ENCODE results near the gene TRPM3.
A peak's percentile ranks its signal among the peaks of the same experiment; 100 is the strongest.

Gene TRPM3

GRCh38 chr9:70746760-70747159 is 374.7 kb downstream of the TRPM3 start (continued):
- no peak for TF ChIP-seq ZNF157 (tag by site-specific recombination; IDR thresholded peaks at IDR 0.05)
- TF ChIP-seq, protein P1, sequence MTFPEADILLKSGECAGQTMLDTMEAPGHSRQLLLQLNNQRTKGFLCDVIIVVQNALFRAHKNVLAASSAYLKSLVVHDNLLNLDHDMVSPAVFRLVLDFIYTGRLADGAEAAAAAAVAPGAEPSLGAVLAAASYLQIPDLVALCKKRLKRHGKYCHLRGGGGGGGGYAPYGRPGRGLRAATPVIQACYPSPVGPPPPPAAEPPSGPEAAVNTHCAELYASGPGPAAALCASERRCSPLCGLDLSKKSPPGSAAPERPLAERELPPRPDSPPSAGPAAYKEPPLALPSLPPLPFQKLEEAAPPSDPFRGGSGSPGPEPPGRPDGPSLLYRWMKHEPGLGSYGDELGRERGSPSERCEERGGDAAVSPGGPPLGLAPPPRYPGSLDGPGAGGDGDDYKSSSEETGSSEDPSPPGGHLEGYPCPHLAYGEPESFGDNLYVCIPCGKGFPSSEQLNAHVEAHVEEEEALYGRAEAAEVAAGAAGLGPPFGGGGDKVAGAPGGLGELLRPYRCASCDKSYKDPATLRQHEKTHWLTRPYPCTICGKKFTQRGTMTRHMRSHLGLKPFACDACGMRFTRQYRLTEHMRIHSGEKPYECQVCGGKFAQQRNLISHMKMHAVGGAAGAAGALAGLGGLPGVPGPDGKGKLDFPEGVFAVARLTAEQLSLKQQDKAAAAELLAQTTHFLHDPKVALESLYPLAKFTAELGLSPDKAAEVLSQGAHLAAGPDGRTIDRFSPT (tag by site-specific recombination; IDR thresholded peaks at IDR 0.05): no peak
- TF ChIP-seq ZNF433 (tag by site-specific recombination; IDR thresholded peaks at IDR 0.05; ENCODE audit: low read depth): no peak
- TF ChIP-seq ZNF585B (tag by site-specific recombination; IDR thresholded peaks at IDR 0.05): no peak
- TF ChIP-seq, protein P2, sequence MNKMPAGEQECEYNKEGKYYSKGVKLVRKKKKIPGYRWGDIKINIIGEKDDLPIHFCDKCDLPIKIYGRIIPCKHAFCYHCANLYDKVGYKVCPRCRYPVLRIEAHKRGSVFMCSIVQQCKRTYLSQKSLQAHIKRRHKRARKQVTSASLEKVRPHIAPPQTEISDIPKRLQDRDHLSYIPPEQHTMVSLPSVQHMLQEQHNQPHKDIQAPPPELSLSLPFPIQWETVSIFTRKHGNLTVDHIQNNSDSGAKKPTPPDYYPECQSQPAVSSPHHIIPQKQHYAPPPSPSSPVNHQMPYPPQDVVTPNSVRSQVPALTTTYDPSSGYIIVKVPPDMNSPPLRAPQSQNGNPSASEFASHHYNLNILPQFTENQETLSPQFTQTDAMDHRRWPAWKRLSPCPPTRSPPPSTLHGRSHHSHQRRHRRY (tag by site-specific recombination; IDR thresholded peaks at IDR 0.05): no peak
- TF ChIP-seq SCRT2 (tag by site-specific recombination; IDR thresholded peaks at IDR 0.05): no peak
- no peak for TF ChIP-seq ZNF10 (tag by site-specific recombination; IDR thresholded peaks at IDR 0.05)
- TF ChIP-seq TCF7L2 (IDR thresholded peaks at IDR 0.05; ENCODE audit: borderline replicate concordance, low read depth, low read length): 0 out of 2 replicates have a peak, but pooled peaks have one; percentile 27
- TF ChIP-seq ZSCAN23 (tag by site-specific recombination; IDR thresholded peaks at IDR 0.05): no peak
- TF ChIP-seq HOXC10 (CRISPR knock-in tag; IDR thresholded peaks at IDR 0.05): no peak
- TF ChIP-seq ZNF311 (tag by site-specific recombination; IDR thresholded peaks at IDR 0.05; ENCODE audit: borderline replicate concordance): no peak
- no peak for TF ChIP-seq ZNF362 (tag by site-specific recombination; IDR thresholded peaks at IDR 0.05)
- peak; percentile 41; the same call in 1 of the 2 replicates for TF ChIP-seq ZNF366 (tag by site-specific recombination; conservative IDR thresholded peaks at IDR 0.05)
- TF ChIP-seq ZNF701 (tag by site-specific recombination; IDR thresholded peaks at IDR 0.05): no peak
- no peak for TF ChIP-seq ZNF791 (tag by site-specific recombination; IDR thresholded peaks at IDR 0.05)
- no peak for TF ChIP-seq ZNF600 (tag by site-specific recombination; IDR thresholded peaks at IDR 0.05)
- peak; percentile 91 for TF ChIP-seq PRDM6 (tag by site-specific recombination; IDR thresholded peaks at IDR 0.05)
- TF ChIP-seq IKZF3 (tag by site-specific recombination; IDR thresholded peaks at IDR 0.05): peak; percentile 88
- TF ChIP-seq ZFP41 (tag by site-specific recombination; IDR thresholded peaks at IDR 0.05; ENCODE audit: borderline replicate concordance): no peak
- no peak for TF ChIP-seq ZNF350 (tag by site-specific recombination; IDR thresholded peaks at IDR 0.05)
- TF ChIP-seq ZBTB8A (tag by site-specific recombination; IDR thresholded peaks at IDR 0.05): 0 out of 2 replicates have a peak, but pooled peaks have one; percentile 17
- TF ChIP-seq ZNF677 (tag by site-specific recombination; IDR thresholded peaks at IDR 0.05): no peak
- TF ChIP-seq, protein P3, sequence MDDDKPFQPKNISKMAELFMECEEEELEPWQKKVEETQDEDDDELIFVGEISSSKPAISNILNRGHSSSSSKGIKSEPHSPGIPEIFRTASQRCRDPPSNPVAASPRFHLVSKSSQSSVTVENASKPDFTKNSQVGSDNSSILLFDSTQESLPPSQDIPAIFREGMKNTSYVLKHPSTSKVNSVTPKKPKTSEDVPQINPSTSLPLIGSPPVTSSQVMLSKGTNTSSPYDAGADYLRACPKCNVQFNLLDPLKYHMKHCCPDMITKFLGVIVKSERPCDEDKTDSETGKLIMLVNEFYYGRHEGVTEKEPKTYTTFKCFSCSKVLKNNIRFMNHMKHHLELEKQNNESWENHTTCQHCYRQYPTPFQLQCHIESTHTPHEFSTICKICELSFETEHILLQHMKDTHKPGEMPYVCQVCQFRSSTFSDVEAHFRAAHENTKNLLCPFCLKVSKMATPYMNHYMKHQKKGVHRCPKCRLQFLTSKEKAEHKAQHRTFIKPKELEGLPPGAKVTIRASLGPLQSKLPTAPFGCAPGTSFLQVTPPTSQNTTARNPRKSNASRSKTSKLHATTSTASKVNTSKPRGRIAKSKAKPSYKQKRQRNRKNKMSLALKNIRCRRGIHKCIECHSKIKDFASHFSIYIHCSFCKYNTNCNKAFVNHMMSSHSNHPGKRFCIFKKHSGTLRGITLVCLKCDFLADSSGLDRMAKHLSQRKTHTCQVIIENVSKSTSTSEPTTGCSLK (tag by site-specific recombination; IDR thresholded peaks at IDR 0.05): no peak
- no peak for TF ChIP-seq ZNF423 (tag by site-specific recombination; IDR thresholded peaks at IDR 0.05)
- TF ChIP-seq PBX3 (CRISPR knock-in tag; IDR thresholded peaks at IDR 0.05): no peak
- TF ChIP-seq ZNF76 (tag by site-specific recombination; IDR thresholded peaks at IDR 0.05; ENCODE audit: borderline replicate concordance, low read depth): no peak
- no peak for TF ChIP-seq ZNF549 (tag by site-specific recombination; IDR thresholded peaks at IDR 0.05)
- TF ChIP-seq MYNN (tag by site-specific recombination; IDR thresholded peaks at IDR 0.05; ENCODE audit: borderline replicate concordance): no peak
- TF ChIP-seq ZNF239 (tag by site-specific recombination; IDR thresholded peaks at IDR 0.05): no peak
- peak; percentile 52; the same call in 1 of the 2 replicates for TF ChIP-seq HOXD13 (CRISPR knock-in tag; IDR thresholded peaks at IDR 0.05; ENCODE audit: borderline replicate concordance)
- TF ChIP-seq ZNF510 (tag by site-specific recombination; IDR thresholded peaks at IDR 0.05; ENCODE audit: insufficient replicate concordance): no peak
